ENCODE data around the gene PREP.
A peak's percentile ranks its signal among the peaks of the same experiment; 100 is the strongest.

PREP gene

GRCh38 chr6:105402090-105402938 lies 568 bp downstream of the PREP start:
- peak overlapping the region; percentile 92 for H3K23ac ChIP-seq (ENCODE audit: low read depth, low read length, poor library complexity)

GRCh38 chr6:105401247-105402089 lies 1.4 kb downstream of the PREP start:
- H3K4me3 ChIP-seq (ENCODE audit: low read length in 2 of 2) = peak overlapping the region; percentile 86 to 97
- no peak overlapping the region for H2BK12ac ChIP-seq (ENCODE audit: low read length)
- WGBS, 2 donors (ENCODE audit: extremely low coverage in 2 of 2, insufficient read length in 2 of 2, insufficient replicate concordance in 1 of 2) = no CpG with 5 or more reads among the region's 8 CpGs
- DNase-seq (ENCODE audit: low spot score) = no peak
- H3K4me1 ChIP-seq (ENCODE audit: control insufficient read depth in 2 of 2, insufficient read depth in 1 of 2, low read depth in 1 of 2, low read length in 2 of 2) = peaks cover 6 to 17% of the 10 kb centered on the region in 2 donors
- no peak overlapping the region for H2AK5ac ChIP-seq (ENCODE audit: low read depth, low read length)
- peak overlapping the region; percentile 69 for H3K4me2 ChIP-seq (ENCODE audit: insufficient read depth, low read length, poor library complexity, severe bottlenecking)
- H3K4ac ChIP-seq (ENCODE audit: low read length) = no peak overlapping the region
- H2AFZ ChIP-seq (ENCODE audit: low read length) = peak overlapping the region; percentile 98
- H2BK5ac ChIP-seq (ENCODE audit: low read length) = no peak overlapping the region
- H3K79me1 ChIP-seq (ENCODE audit: low read depth, low read length) = peaks cover 2% of the 10 kb centered on the region
- H3K36me3 ChIP-seq (replicated peaks in 1 of 2; ENCODE audit: control insufficient read depth in 2 of 2, insufficient read depth in 2 of 2, low read length in 2 of 2) = peaks cover 0 to 6% of the 10 kb centered on the region in 2 donors
- H4K8ac ChIP-seq (ENCODE audit: low read depth, low read length) = no peak overlapping the region
- peaks cover 0 to 8% (median 8%) of the 10 kb centered on the region in 3 experiments for H3K27me3 ChIP-seq (ENCODE audit: control insufficient read depth in 3 of 3, insufficient read depth in 3 of 3, low read depth in 1 of 3, low read length in 3 of 3)
- no peak overlapping the region for H3K23ac ChIP-seq (ENCODE audit: low read depth, low read length, poor library complexity)
- H3K9ac ChIP-seq (ENCODE audit: low read depth, low read length, poor library complexity) = no peak overlapping the region
- H4K91ac ChIP-seq (ENCODE audit: low read depth, low read length, poor library complexity) = no peak overlapping the region
- H2BK15ac ChIP-seq (ENCODE audit: low read length) = no peak overlapping the region
- no peaks in the 10 kb centered on the region for H3K9me3 ChIP-seq (replicated peaks in 1 of 2; ENCODE audit: control insufficient read depth in 2 of 2, insufficient read depth in 1 of 2, low read depth in 1 of 2, low read length in 2 of 2)
- no peak overlapping the region for H2BK120ac ChIP-seq (ENCODE audit: low read depth, low read length)
- no peak overlapping the region for H3K18ac ChIP-seq (ENCODE audit: low read length)
- no peak overlapping the region for H3K14ac ChIP-seq (ENCODE audit: low read length)
- no peak overlapping the region for H3K27ac ChIP-seq (replicated peaks; ENCODE audit: low read length)

More at GRCh38 chr6:105402090-105402938, 568 bp downstream of the PREP start:
- H3K27me3 ChIP-seq (ENCODE audit: control insufficient read depth in 3 of 3, insufficient read depth in 3 of 3, low read depth in 1 of 3, low read length in 3 of 3) = peaks cover 0 to 8% (median 8%) of the 10 kb centered on the region in 3 experiments
- H2AFZ ChIP-seq (ENCODE audit: low read length) = peak overlapping the region; percentile 98
- H2BK120ac ChIP-seq (ENCODE audit: low read depth, low read length) = no peak overlapping the region
- peaks cover 6 to 17% of the 10 kb centered on the region in 2 donors for H3K4me1 ChIP-seq (ENCODE audit: control insufficient read depth in 2 of 2, insufficient read depth in 1 of 2, low read depth in 1 of 2, low read length in 2 of 2)
- H3K36me3 ChIP-seq (replicated peaks in 1 of 2; ENCODE audit: control insufficient read depth in 2 of 2, insufficient read depth in 2 of 2, low read length in 2 of 2) = no peaks in the 10 kb centered on the region
- no peak overlapping the region for H4K8ac ChIP-seq (ENCODE audit: low read depth, low read length)
- H3K18ac ChIP-seq (ENCODE audit: low read length) = peak overlapping the region; percentile 85
- H3K4me3 ChIP-seq (ENCODE audit: low read length in 2 of 2) = peak overlapping the region; percentile 86 to 97
- peak overlapping the region; percentile 69 for H3K4me2 ChIP-seq (ENCODE audit: insufficient read depth, low read length, poor library complexity, severe bottlenecking)
- no peak overlapping the region for H3K4ac ChIP-seq (ENCODE audit: low read length)
- DNase-seq (ENCODE audit: low spot score) = peak; percentile 59
- no peak overlapping the region for H3K27ac ChIP-seq (replicated peaks; ENCODE audit: low read length)
- H2BK5ac ChIP-seq (ENCODE audit: low read length) = no peak overlapping the region
- peak overlapping the region; percentile 68 for H2BK15ac ChIP-seq (ENCODE audit: low read length)
- H4K91ac ChIP-seq (ENCODE audit: low read depth, low read length, poor library complexity) = no peak overlapping the region
- H3K79me1 ChIP-seq (ENCODE audit: low read depth, low read length) = peaks cover 2% of the 10 kb centered on the region
- H3K14ac ChIP-seq (ENCODE audit: low read length) = peak overlapping the region; percentile 50
- no peaks in the 10 kb centered on the region for H3K9me3 ChIP-seq (replicated peaks in 1 of 2; ENCODE audit: control insufficient read depth in 2 of 2, insufficient read depth in 1 of 2, low read depth in 1 of 2, low read length in 2 of 2)
- no CpG with 5 or more reads among the region's 48 CpGs for WGBS, 2 donors (ENCODE audit: extremely low coverage in 2 of 2, insufficient read length in 2 of 2, insufficient replicate concordance in 1 of 2)
- H2AK5ac ChIP-seq (ENCODE audit: low read depth, low read length) = no peak overlapping the region
- peak overlapping the region; percentile 79 for H2BK12ac ChIP-seq (ENCODE audit: low read length)
- H3K9ac ChIP-seq (ENCODE audit: low read depth, low read length, poor library complexity) = peak overlapping the region; percentile 87

- Histone ChIP-seq H3K36me3 (replicated peaks in 1 of 2; ENCODE audit: control insufficient read depth in 2 of 2, insufficient read depth in 2 of 2, low read length in 2 of 2) (peaks cover 0 to 15% of the 10 kb centered on the region in 2 donors), H2BK12ac (ENCODE audit: low read length) (no peak overlapping the region), H2BK120ac (ENCODE audit: low read depth, low read length) (no peak overlapping the region), H3K4me1 (ENCODE audit: control insufficient read depth in 2 of 2, insufficient read depth in 1 of 2, low read depth in 1 of 2, low read length in 2 of 2) (peaks cover 6 to 17% of the 10 kb centered on the region in 2 donors), H3K9me3 (replicated peaks in 1 of 2; ENCODE audit: control insufficient read depth in 2 of 2, insufficient read depth in 1 of 2, low read depth in 1 of 2, low read length in 2 of 2) (no peaks in the 10 kb centered on the region), H3K4me2 (ENCODE audit: insufficient read depth, low read length, poor library complexity, severe bottlenecking) (no peak overlapping the region), H3K18ac (ENCODE audit: low read length) (no peak overlapping the region), H3K14ac (ENCODE audit: low read length) (no peak overlapping the region), H3K79me1 (ENCODE audit: low read depth, low read length) (peaks cover 2% of the 10 kb centered on the region), H4K8ac (ENCODE audit: low read depth, low read length) (no peak overlapping the region), H2AFZ (ENCODE audit: low read length) (no peak overlapping the region), H2BK5ac (ENCODE audit: low read length) (no peak overlapping the region), H3K23ac (ENCODE audit: low read depth, low read length, poor library complexity) (no peak overlapping the region), H3K27ac (replicated peaks; ENCODE audit: low read length) (no peak overlapping the region), H2BK15ac (ENCODE audit: low read length) (no peak overlapping the region), H2AK5ac (ENCODE audit: low read depth, low read length) (no peak overlapping the region), H3K4ac (ENCODE audit: low read length) (no peak overlapping the region), H3K4me3 (ENCODE audit: low read length in 2 of 2) (no peak overlapping the region), H4K91ac (ENCODE audit: low read depth, low read length, poor library complexity) (no peak overlapping the region), H3K9ac (ENCODE audit: low read depth, low read length, poor library complexity) (no peak overlapping the region), H3K27me3 (ENCODE audit: control insufficient read depth in 3 of 3, insufficient read depth in 3 of 3, low read depth in 1 of 3, low read length in 3 of 3) (peaks cover 0 to 8% (median 8%) of the 10 kb centered on the region in 3 experiments)
- WGBS, 2 donors (ENCODE audit: extremely low coverage in 2 of 2, insufficient read length in 2 of 2, insufficient replicate concordance in 1 of 2) = no CpG with 5 or more reads among the region's 3 CpGs
- no peak for DNase-seq (ENCODE audit: low spot score)
Observed at GRCh38 chr6:105400501-105400900, 2.4 kb downstream of the PREP start.

GRCh38 chr6:105398859-105399258 lies 4.0 kb downstream of the PREP start:
- Histone ChIP-seq H3K23ac (ENCODE audit: low read depth, low read length, poor library complexity) (no peak overlapping the region), H3K79me1 (ENCODE audit: low read depth, low read length) (peaks cover 2% of the 10 kb centered on the region), H2BK12ac (ENCODE audit: low read length) (no peak overlapping the region), H3K27ac (replicated peaks; ENCODE audit: low read length) (no peak overlapping the region), H4K8ac (ENCODE audit: low read depth, low read length) (no peak overlapping the region), H3K18ac (ENCODE audit: low read length) (no peak overlapping the region), H2BK15ac (ENCODE audit: low read length) (no peak overlapping the region), H3K27me3 (ENCODE audit: control insufficient read depth in 3 of 3, insufficient read depth in 3 of 3, low read depth in 1 of 3, low read length in 3 of 3) (peaks cover 0 to 8% (median 8%) of the 10 kb centered on the region in 3 experiments), H3K9me3 (replicated peaks in 1 of 2; ENCODE audit: control insufficient read depth in 2 of 2, insufficient read depth in 1 of 2, low read depth in 1 of 2, low read length in 2 of 2) (no peaks in the 10 kb centered on the region), H2BK120ac (ENCODE audit: low read depth, low read length) (no peak overlapping the region), H3K36me3 (replicated peaks in 1 of 2; ENCODE audit: control insufficient read depth in 2 of 2, insufficient read depth in 2 of 2, low read length in 2 of 2) (peaks cover 0 to 30% of the 10 kb centered on the region in 2 donors), H3K9ac (ENCODE audit: low read depth, low read length, poor library complexity) (no peak overlapping the region), H3K4me1 (ENCODE audit: control insufficient read depth in 2 of 2, insufficient read depth in 1 of 2, low read depth in 1 of 2, low read length in 2 of 2) (peaks cover 6 to 17% of the 10 kb centered on the region in 2 donors), H4K91ac (ENCODE audit: low read depth, low read length, poor library complexity) (no peak overlapping the region), H3K4me2 (ENCODE audit: insufficient read depth, low read length, poor library complexity, severe bottlenecking) (no peak overlapping the region), H3K14ac (ENCODE audit: low read length) (no peak overlapping the region), H2AK5ac (ENCODE audit: low read depth, low read length) (no peak overlapping the region), H2AFZ (ENCODE audit: low read length) (no peak overlapping the region), H3K4ac (ENCODE audit: low read length) (no peak overlapping the region), H2BK5ac (ENCODE audit: low read length) (no peak overlapping the region), H3K4me3 (ENCODE audit: low read length in 2 of 2) (no peak overlapping the region)
- no peak for DNase-seq (ENCODE audit: low spot score)
- WGBS, 2 donors (ENCODE audit: extremely low coverage in 2 of 2, insufficient read length in 2 of 2, insufficient replicate concordance in 1 of 2) = no CpG with 5 or more reads among the region's 5 CpGs
